GM19035 (cell line): ENCODE results near the gene EXOSC10.
"Not testable (repeated sequence)": the region's sequence is repeated elsewhere in the genome, so short reads cannot be mapped to it uniquely, and the experiment has no call there.

ENCODE experiments used
- ATAC-seq: cut with Tn5 transposase; IDR thresholded peaks from one replicate; pipeline ENCODE4 v1.9.1; 2021; ENCODE audit not compliant: unreplicated experiment

Gene EXOSC10

DNA sequence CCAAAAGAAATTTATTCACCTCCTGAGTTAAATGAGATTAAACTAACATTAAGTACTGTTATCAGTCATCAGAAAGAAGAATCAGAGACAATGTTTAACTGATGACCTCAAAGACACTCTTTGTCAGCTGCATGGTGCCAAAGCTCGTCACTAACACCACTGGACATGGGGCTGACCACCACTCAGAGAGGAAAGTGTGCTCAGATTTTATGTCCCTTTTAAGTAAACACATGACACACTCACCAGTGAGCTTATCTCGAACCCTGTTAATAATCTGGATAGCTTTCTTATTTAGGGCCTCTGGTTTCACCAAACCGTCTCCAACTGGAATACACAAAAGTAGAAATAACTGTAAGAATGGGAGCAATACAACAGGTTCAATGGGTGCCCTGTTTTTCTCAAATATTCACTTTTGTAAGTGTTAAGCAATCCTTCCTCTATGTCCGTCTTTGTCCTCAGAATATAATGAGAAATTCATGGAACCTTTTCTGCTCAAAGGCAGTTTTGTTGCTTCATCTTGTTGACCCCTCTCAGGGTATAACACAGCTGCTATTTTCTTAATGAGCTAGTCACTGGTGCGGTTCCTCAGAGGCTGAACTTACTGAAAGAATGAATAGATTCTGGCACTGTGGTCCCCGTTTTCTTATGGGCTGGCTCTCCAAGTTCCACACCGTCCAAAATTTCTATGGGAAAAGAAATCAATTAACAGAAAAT lies 9.5 kb upstream of the EXOSC10 start:
- ATAC-seq, result no peak

DNA sequence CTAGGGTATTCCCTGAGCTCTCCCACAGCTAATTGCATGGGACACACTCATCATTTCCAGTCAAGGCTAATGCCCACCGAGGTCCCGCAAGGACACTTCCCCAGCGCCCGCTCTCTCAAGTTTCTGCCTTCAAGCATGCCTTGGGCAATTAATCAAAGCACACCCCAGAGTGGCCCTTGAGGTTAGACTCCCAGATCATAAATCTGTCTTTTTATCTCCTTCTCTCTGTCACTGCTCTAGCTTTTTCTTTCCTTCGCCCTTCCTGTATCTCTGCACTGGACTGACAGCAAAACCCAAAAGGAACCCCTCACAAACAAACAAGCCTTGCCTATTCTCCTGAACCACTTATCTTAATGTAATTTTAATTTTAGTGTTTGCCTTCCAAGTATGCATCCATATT lies 7.9 kb upstream of the EXOSC10 start:
- ATAC-seq, result no peak

- ATAC-seq, result no peak
Measured at GRCh38 chr1:11105586-11105985, 5.9 kb upstream of the EXOSC10 start.

GRCh38 chr1:11101347-11101746 lies 1.7 kb upstream of the EXOSC10 start:
- no peak for ATAC-seq

GRCh38 chr1:11100806-11101205 lies 1.1 kb upstream of the EXOSC10 start:
- not testable (repeated sequence) for ATAC-seq

- no peak for ATAC-seq
Measured at GRCh38 chr1:11100149-11100493, 452 bp upstream of the EXOSC10 start.

GRCh38 chr1:11098931-11099309 lies 749 bp downstream of the EXOSC10 start:
- ATAC-seq, result no peak

GRCh38 chr1:11083784-11084183 lies 15.9 kb downstream of the EXOSC10 start:
- ATAC-seq, result not testable (repeated sequence)

GRCh38 chr1:11080931-11081330 lies 18.7 kb downstream of the EXOSC10 start:
- ATAC-seq, result no peak

DNA sequence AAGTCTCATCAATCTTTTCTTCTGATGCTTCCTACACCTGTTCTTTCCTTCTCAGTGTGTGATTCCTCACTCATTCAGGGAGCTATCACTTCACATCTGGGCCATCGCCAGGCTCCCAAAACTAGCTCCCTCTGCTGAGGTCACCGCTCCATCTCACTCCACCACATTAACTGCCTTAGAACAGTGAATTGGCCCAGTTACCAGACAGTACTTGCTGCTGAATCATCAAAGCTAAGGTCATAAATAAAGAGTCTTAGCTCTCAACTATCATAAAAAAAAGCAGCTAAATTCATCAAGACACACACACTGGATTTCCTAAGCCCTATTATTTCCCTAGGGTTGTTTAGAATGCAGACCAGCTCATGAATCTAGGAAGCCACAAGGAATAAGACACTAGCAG lies 21.0 kb downstream of the EXOSC10 start:
- no peak for ATAC-seq

- not testable (repeated sequence) for ATAC-seq
Measured at GRCh38 chr1:11073398-11073797, 26.3 kb downstream of the EXOSC10 start.

GRCh38 chr1:11072216-11072917 lies 27.3 kb downstream of the EXOSC10 start:
- ATAC-seq, result no peak

DNA sequence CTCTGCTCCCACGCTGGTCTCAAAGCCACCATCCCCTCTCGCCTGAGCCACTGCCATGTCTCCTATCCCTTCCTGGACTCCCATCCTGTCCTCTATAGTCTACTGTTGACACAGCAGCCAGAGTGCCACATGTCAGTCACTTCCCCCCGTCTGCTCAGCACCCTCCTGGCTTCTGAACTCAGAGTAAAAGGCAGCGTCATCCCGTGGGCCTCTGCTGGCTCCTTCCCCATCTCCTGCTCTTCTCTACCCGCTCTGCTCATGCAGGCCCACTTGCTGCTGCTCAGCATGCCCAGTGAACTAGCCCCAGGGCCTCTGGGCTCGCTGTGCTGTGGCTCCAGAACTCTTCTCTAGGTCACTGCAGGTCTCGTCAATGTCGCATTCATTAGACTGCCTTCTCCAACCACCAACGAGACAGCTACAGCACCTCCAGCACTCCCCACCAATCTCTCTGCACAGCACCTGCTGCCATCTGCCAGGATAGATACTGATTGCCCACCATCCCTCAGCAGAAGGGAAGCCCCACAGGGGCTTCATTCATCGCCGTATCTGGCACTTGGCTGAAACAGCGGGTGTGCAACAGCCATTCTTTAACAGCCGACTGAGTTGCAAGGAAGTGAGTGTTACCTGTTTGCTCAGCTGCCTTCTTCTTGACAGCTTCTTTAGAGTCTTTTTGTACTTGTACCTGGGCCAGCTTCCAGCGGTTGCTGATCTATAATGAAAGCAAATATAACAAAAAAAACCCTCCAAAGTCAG lies 28.0 kb downstream of the EXOSC10 start:
- ATAC-seq, result no peak

DNA sequence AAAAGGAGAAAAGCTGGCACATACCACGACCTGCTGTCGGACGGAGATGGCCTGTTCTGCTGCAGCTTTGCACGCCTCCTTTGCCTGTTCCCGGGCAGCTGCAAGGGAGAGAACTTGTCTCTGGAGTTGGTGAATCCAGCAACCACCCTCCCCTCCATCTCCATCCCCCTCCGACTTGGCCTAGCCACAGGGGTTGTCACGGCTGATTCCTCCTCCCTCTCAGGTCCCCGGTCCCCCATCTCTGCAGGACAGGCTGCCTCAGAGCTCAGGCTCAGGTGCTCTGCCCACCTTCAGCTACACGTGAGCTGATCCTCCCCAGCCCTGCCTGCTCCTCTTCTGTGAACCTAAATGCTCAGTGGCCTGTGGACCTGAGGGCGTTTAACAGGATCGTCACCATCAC lies 28.8 kb downstream of the EXOSC10 start:
- no peak for ATAC-seq

DNA sequence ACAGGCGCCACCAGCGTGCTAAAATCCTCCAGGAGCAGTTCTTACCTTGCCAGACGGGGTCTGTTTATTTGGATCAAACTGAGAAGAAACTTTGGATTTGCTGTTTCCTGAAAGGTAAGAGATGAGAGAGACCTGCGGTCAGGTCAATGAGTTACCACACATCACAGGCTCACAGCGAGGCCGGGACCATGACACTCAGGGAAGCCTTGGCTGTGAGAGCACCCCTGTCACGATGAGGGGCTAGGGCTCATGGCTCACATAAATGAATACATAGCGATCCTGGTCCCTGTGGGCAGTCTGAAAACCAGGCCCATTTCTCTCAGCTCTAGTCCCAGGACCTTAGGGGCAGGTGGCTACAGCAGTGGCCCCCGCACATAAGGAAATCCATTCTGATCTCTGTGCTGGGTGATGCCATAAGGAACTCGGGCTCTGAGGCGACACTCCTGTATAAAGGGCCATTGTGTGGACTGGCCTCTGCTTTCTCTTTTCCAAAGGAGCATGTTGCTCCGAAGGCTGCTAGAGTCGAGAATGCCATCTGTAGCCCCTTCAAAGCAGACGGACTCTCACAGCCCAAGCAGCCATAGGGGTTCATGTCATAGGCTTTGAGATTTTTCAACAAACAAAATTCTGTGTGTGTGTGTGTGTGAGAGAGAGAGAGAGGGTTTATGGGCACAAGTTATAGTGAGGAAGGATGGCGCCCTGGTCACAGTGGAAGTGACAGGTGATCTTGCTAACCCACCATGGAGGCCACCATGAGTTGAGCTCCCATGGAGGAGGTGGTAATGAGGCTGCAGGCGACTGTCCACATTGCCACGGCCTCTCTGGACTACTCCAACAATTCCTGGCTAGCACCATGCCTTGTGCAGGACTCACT lies 30.8 kb downstream of the EXOSC10 start:
- ATAC-seq, result no peak

DNA sequence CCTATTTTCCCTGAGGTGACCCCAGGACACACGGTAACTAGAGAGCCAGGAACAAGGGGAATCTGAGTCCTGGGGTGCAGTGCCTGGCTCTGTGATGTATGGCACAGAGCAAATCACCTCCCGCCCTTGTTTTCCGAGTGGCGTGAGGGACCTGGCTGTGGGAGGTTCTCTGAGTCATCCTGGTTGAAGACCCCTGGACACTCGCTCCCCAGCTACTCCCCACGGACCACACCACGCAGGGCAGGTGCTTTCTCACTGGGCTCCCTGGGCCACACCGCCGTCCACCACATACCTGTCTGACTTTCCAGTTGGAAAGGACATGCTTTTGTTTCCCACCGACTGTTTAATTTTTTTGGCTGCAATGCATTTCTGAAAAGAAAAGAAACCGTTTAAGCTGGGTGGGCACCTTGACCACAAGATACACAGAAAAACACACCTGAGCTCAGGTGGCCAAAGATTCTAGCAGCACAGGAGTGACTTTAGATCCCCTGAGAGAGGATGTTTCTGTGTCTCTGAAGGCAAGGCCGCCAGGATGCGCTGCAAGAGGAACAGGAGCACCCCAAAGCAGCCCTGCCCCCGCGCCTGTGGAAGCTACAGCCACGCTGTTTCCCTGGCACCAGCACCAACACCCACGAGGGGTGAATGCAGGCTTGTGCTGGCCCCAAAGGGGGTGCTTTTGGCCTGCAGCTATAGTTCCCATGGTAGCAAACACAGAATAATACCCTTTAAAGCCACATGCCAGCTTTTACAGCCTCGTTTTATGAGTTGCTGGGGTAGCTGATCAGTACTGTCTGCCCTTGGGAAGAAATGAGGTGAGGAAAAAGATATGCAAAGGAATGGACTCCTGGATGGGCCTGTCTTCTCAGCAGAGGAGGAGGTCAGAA lies 31.7 kb downstream of the EXOSC10 start:
- ATAC-seq, result no peak

DNA sequence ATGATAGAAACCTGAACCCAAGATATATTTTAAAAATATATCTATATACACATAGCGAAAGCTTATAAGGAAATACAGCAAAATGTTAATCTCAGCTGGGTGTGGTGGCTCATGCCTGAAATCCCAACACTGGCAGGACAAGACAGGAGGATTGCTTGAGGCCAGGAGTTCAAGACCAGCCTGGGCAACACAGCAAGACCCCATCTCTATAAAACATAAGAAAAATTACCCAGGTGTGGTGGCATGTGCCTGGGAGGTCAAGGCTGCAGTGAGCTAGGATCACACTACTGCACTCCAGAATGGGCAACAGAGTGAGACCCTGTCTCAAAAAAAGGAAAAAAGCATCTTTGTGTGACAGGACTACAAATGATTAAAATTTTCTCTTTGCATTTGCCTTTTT lies 33.9 kb downstream of the EXOSC10 start:
- no peak for ATAC-seq

DNA sequence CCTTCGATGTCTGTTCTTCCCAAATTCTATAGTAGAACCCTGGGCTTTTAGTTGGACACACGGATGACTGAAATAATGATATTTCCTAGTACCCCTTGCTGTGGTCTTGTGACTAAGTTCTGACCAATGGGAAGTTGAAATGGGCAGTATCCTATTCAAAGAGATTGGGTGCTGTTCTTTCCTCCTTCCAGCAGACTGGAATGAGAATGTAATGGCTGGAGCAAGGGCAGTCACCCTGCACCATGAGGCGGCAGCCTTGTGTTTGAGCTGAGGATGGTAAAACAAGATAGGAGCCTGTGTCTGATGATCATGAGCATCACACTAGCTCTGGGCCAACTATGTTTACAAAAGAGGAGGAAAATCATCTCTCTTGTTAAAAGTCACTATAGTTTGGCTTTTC lies 34.7 kb downstream of the EXOSC10 start:
- no peak for ATAC-seq

- ATAC-seq, result not testable (repeated sequence)
Measured at GRCh38 chr1:11063937-11064537, 35.6 kb downstream of the EXOSC10 start.

- no peak for ATAC-seq
Measured at GRCh38 chr1:11062965-11063401, 36.7 kb downstream of the EXOSC10 start.
